ENCODE data around the gene LYVE1. TPM values are rescaled to one million over a fixed set of nuclear protein-coding genes. Genes with fewer than 3 reads are reported as not detected.

The LYVE1 gene
- total and polyA plus RNA-seq, 2 of the 13 experiments (the other 11 are each of a cell fraction or from before 2014, with no cell fraction given), result 1.2 to 1.4 TPM

DNA sequence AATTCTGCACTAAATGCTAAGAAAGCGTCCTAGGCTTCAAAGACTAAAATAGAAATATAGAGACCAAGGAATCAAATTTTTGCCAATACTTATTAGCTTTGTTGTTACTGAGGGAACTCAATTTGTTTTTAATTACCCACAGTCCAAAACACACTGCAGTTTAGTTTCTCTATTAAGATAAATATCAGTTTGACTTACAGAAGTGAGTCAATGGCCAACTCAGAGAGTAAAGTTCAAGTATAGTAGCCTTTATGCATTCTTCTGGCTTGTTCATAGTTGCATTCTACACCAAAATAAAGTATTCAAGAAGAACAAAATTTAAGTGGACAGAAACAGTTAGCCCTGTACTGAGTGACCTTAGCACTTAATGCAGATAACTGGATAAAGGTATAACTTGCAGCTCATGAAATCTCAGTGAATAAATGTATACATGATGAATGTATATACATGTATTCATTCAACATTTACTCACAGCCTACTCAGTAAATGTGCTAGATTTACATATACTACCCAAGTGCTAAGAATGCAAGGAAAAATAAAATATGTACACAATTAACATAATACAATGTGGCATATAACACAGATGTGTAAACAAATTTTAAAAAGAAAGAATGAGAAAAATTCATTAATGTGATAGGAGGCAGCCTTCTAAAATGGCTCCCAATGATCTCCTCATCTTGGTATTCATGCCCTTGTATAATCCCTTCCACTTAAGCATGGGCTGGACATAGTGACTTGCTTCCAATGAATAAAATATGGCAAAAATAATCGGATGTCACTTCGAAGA lies 17.8 kb downstream of the LYVE1 start:
- H3K9me3 ChIP-seq (ENCODE audit: low read length), result peaks cover 8% of the 10 kb centered on the region; the same call in 1 of the 2 replicates
- no peaks in the 10 kb centered on the region for H4K20me1 ChIP-seq (ENCODE audit: insufficient read depth, low read length)
- no peak overlapping the region for H3K4me2 ChIP-seq (ENCODE audit: low read depth, low read length)
- H3K79me2 ChIP-seq (ENCODE audit: insufficient read depth, low read length), result no peaks in the 10 kb centered on the region
- ATAC-seq (peak; percentile 48; the same call in 1 of the 3 replicates), FAIRE-seq (no peak), DNase-seq (ENCODE audit: low spot score) (peak; percentile 34)
- no peak overlapping the region for H3K9ac ChIP-seq (ENCODE audit: insufficient read depth, low read depth, low read length)
- H3K27me3 ChIP-seq (ENCODE audit: control insufficient read depth in 1 of 2, insufficient read depth in 2 of 2, low read length in 2 of 2), result no peaks in the 10 kb centered on the region
- no TSS peak for BruUV-seq (replicated peaks)
- peaks cover 17% of the 10 kb centered on the region for H3K4me1 ChIP-seq (ENCODE audit: insufficient read depth, low read length)
- no peak overlapping the region for H3K27ac ChIP-seq (ENCODE audit: extremely low read length, insufficient read depth, low read length)
- in situ Hi-C loops (cut with HindIII; ENCODE audit: extremely low pct_ligation_motif_present, low pct_unique_long_range_greater_than_20kb), result no loop called here
- no peak overlapping the region for H2AFZ ChIP-seq (ENCODE audit: low read length)
- TF ChIP-seq, protein P1, sequence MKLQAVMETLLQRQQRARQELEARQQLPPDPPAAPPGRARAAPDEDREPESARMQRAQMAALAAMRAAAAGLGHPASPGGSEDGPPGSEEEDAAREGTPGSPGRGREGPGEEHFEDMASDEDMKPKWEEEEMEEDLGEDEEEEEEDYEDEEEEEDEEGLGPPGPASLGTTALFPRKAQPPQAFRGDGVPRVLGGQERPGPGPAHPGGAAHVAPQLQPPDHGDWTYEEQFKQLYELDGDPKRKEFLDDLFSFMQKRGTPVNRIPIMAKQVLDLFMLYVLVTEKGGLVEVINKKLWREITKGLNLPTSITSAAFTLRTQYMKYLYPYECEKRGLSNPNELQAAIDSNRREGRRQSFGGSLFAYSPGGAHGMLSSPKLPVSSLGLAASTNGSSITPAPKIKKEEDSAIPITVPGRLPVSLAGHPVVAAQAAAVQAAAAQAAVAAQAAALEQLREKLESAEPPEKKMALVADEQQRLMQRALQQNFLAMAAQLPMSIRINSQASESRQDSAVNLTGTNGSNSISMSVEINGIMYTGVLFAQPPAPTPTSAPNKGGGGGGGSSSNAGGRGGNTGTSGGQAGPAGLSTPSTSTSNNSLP (IDR thresholded peaks at IDR 0.05; ENCODE audit: low read depth, low read length), result peak; percentile 31; the same call in 1 of the 2 replicates
- TF ChIP-seq, protein P2, sequence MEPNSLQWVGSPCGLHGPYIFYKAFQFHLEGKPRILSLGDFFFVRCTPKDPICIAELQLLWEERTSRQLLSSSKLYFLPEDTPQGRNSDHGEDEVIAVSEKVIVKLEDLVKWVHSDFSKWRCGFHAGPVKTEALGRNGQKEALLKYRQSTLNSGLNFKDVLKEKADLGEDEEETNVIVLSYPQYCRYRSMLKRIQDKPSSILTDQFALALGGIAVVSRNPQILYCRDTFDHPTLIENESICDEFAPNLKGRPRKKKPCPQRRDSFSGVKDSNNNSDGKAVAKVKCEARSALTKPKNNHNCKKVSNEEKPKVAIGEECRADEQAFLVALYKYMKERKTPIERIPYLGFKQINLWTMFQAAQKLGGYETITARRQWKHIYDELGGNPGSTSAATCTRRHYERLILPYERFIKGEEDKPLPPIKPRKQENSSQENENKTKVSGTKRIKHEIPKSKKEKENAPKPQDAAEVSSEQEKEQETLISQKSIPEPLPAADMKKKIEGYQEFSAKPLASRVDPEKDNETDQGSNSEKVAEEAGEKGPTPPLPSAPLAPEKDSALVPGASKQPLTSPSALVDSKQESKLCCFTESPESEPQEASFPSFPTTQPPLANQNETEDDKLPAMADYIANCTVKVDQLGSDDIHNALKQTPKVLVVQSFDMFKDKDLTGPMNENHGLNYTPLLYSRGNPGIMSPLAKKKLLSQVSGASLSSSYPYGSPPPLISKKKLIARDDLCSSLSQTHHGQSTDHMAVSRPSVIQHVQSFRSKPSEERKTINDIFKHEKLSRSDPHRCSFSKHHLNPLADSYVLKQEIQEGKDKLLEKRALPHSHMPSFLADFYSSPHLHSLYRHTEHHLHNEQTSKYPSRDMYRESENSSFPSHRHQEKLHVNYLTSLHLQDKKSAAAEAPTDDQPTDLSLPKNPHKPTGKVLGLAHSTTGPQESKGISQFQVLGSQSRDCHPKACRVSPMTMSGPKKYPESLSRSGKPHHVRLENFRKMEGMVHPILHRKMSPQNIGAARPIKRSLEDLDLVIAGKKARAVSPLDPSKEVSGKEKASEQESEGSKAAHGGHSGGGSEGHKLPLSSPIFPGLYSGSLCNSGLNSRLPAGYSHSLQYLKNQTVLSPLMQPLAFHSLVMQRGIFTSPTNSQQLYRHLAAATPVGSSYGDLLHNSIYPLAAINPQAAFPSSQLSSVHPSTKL (CRISPR knock-in tag; IDR thresholded peaks at IDR 0.05), result 0 out of 2 replicates have a peak, but pooled peaks have one; percentile 9
- no peak for TF ChIP-seq BRD4 (CRISPR knock-in tag; IDR thresholded peaks at IDR 0.05)
- intact Hi-C loops (cut with micrococcal nuclease; ENCODE audit: unreplicated experiment), result no loop called here
- CTCF ChIA-PET (ENCODE audit: low intra/inter-chr PET ratio, low total read pairs), result no interaction called here
- no peak overlapping the region for H3K4me3 ChIP-seq (replicated peaks in 1 of 3; ENCODE audit: insufficient read depth in 1 of 3, low read depth in 2 of 3, low read length in 3 of 3)
- WGBS (ENCODE audit: low lambda C conversion rate), result 38% methylated on average over 3 of the region's 3 CpGs
- POLR2A ChIA-PET, result interaction anchor here (0.9 to 1.2 kb wide), 2 partner anchors 10 to 17 kb away, joined by 3 to 4 read pairs; partner anchors contain the start of genes LYVE1 and RNF141
- H3K36me3 ChIP-seq (replicated peaks in 1 of 2; ENCODE audit: control insufficient read depth in 1 of 2, insufficient read depth in 2 of 2, low read length in 2 of 2), result no peaks in the 10 kb centered on the region

Measured in HepG2 (cell line).